GM23248 (cell line): ENCODE measurements around the gene PRR23E. TPM values are rescaled to one million over a fixed set of nuclear protein-coding genes. Genes with fewer than 3 reads are reported as not detected.
A peak's percentile ranks its signal among the peaks of the same experiment; 100 is the strongest.

Experiments
- DNase-seq: peaks from one replicate; pipeline ENCODE4 v3.0.0-alpha.2; 2015
- H2AFZ ChIP-seq: fragments of 200-600 bp; sonication (generic); 2 replicates; pipeline ENCODE4 v1.6.1; 2016; ENCODE audit warnings: antibody characterized with exemption
- H3F3A ChIP-seq: fragments of 200-600 bp; sonication (generic); 2 replicates; pipeline ENCODE4 v1.6.1; 2016; ENCODE audit warnings: mild to moderate bottlenecking, antibody characterized with exemption, mixed run types; ENCODE audit not compliant: insufficient read depth
- H3K27ac ChIP-seq: fragments of 200-600 bp; sonication (generic); 2 replicates; pipeline ENCODE4 v1.5.1; 2016; ENCODE audit warnings: mild to moderate bottlenecking
- H3K27me3 ChIP-seq: fragments of 200-600 bp; sonication (generic); replicated peaks from 2 replicates; pipeline ENCODE4 v1.6.1; 2016; ENCODE audit warnings: mild to moderate bottlenecking; ENCODE audit not compliant: insufficient read depth
- H3K36me3 ChIP-seq: fragments of 200-600 bp; sonication (generic); 2 replicates; pipeline ENCODE4 v1.6.1; 2016; ENCODE audit warnings: low read depth, mild to moderate bottlenecking
- H3K4me1 ChIP-seq: fragments of 200-600 bp; sonication (generic); 2 replicates; pipeline ENCODE4 v1.6.1; 2016; ENCODE audit warnings: mild to moderate bottlenecking; ENCODE audit not compliant: insufficient read depth
- H3K4me2 ChIP-seq: fragments of 200-600 bp; sonication (generic); one replicate; pipeline ENCODE4 v1.6.1; 2016; ENCODE audit warnings: mild to moderate bottlenecking; ENCODE audit not compliant: unreplicated experiment
- H3K4me3 ChIP-seq: fragments of 200-600 bp; sonication (generic); 2 replicates; pipeline ENCODE4 v1.5.1; 2016; ENCODE audit warnings: mild to moderate bottlenecking
- H3K79me2 ChIP-seq: fragments of 200-600 bp; sonication (generic); 2 replicates; pipeline ENCODE4 v1.6.1; 2016; ENCODE audit warnings: mild to moderate bottlenecking; ENCODE audit not compliant: insufficient read depth
- H3K9ac ChIP-seq: fragments of 200-600 bp; sonication (generic); 2 replicates; pipeline ENCODE4 v1.6.1; 2016; ENCODE audit warnings: mild to moderate bottlenecking
- H3K9me2 ChIP-seq: fragments of 200-600 bp; sonication (generic); 2 replicates; pipeline ENCODE4 v1.6.1; 2016; ENCODE audit warnings: mixed run types, mild to moderate bottlenecking, moderate library complexity; ENCODE audit not compliant: insufficient read depth
- H3K9me3 ChIP-seq: fragments of 200-600 bp; sonication (generic); one replicate; pipeline ENCODE4 v1.6.1; 2017; ENCODE audit warnings: low read depth
- H4K20me1 ChIP-seq: fragments of 200-600 bp; sonication (generic); 2 replicates; pipeline ENCODE4 v1.6.0; 2016; ENCODE audit not compliant: insufficient read depth
- EZH2 ChIP-seq: fragments of 200-600 bp; sonication (generic); IDR thresholded peaks from 2 replicates; pipeline ENCODE4 v1.6.1; 2018; ENCODE audit warnings: antibody characterized with exemption, mild to moderate bottlenecking; ENCODE audit not compliant: insufficient read depth, poor library complexity, severe bottlenecking
- EZH2phosphoT487 ChIP-seq: fragments of 200-600 bp; sonication (generic); IDR thresholded peaks from 2 replicates; pipeline ENCODE4 v1.6.1; 2018; ENCODE audit warnings: antibody characterized with exemption, moderate library complexity, mild to moderate bottlenecking, low read depth; ENCODE audit not compliant: insufficient read depth
- WGBS, 2 experiments: methylation state at CpG; one replicate each; pipeline ENCODE4 v1.1.6; 2015 to 2017; ENCODE audit warnings: low lambda C conversion rate in 2 of 2, low coverage in 1 of 2; ENCODE audit errors: missing lambda C conversion rate in 2 of 2; 5-methylcytosine and 5-hydroxymethylcytosine counted together
- in situ Hi-C: fragments of 300-500 bp; cut with MboI; formaldehyde crosslinking; loops from 2 replicates; pipeline ENCODE4 v1.15.0; 2020
- polyA plus RNA-seq: library from polyadenylated mRNA; unstranded; fragments of >200 nt; fragmentation: Nextera tagmentation; extraction: Ambion mirVana; gene quantifications from 2 replicates; pipeline ENCODE4 v1.2.1, GENCODE V29; 2016
- total RNA-seq: library from RNA; depleted of rRNA; stranded (reverse); fragments of >200 nt; shearing (Covaris generic); gene quantifications from 2 replicates; pipeline ENCODE4 v1.2.3, GENCODE V29; 2014

The PRR23E gene
- total and polyA plus RNA-seq, 2 experiments from 2014 or later, result not detected

DNA sequence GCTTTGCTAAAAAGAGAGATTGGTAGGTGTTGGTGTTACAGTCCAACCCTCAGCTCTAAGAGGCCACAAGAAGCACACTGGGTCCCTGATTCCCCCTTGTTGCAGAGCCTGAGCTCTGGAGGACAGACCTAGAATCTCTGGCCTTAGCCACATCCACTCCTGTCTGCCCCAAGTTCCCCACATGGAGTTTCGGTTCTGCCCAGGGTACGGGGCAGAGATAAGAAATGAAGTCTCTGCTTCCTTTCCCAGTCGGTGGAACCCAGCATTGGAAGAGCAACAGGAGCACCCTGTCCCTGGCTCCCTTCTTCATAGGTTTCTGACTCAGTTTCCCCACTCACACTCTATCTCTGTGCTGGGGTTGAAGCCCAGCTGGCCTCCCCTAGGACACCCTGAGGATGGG is 13.2 kb downstream of the PRR23E start:
- in situ Hi-C loops, result no loop called here

DNA sequence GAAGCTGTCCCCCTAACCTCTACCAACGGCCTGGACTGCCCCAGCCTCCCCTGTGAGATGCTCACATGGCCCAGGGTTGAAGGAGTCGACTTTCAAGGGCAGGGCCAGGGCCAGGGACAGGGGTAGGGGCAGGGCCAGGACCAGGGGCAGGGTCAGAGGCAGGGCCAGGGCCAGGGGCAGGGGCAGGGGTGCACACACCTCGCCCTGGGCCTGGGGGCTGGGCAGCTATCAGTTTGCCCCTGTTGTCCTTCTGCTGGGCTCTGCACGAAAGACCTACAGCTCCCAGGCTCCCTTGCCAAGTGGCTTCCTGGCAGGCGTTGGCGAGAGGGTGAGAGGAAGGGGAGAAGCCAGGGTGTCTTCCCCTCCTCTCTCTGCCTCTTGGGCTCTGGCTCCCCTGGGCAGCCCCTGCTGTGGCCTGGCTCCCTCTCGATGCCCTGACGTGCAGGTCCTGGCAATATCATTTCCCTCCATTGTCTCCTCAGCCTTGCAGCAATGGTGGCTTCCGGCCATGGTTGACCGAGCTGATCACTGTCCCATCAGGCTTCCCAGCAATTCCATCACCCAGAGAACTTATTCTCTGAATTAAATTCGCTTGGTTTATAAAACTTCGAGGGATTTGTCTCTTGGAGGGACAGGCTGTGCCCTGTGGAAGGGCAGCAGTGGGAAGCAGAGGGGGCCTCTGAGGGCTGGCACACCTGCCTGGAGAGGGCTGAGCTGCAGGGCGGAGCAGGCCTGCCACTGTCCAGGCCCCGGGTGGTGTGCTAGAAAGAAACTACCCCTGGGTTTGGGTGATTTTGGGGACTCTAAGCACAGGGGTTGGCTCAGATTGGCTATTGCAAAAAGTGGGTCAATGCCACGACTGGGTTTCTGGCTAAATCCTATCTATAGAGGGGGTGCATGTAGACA is 13.9 kb downstream of the PRR23E start:
- no peaks in the 10 kb centered on the region for H3K9me3 ChIP-seq

More for the DNA sequence above, 13.2 kb downstream of the PRR23E start:
- Histone ChIP-seq H3K4me3 (no peak overlapping the region), H3K4me1 (no peaks in the 10 kb centered on the region), H3K36me3 (no peaks in the 10 kb centered on the region), H3K27me3 (no peaks in the 10 kb centered on the region; the same call in none of the 2 replicates), H3K79me2 (no peaks in the 10 kb centered on the region), H3F3A (no peaks in the 10 kb centered on the region), H4K20me1 (no peaks in the 10 kb centered on the region), H3K9me2 (no peaks in the 10 kb centered on the region), H3K27ac (no peak overlapping the region), H3K9ac (no peak overlapping the region), H3K9me3 (no peaks in the 10 kb centered on the region), H2AFZ (no peak overlapping the region), H3K4me2 (no peak overlapping the region)
- no peak for DNase-seq
- TF ChIP-seq EZH2, result no peak
- TF ChIP-seq EZH2phosphoT487, result no peak
- 76 to 82% methylated on average over 3 of the region's 3 CpGs for WGBS, 2 experiments

DNA sequence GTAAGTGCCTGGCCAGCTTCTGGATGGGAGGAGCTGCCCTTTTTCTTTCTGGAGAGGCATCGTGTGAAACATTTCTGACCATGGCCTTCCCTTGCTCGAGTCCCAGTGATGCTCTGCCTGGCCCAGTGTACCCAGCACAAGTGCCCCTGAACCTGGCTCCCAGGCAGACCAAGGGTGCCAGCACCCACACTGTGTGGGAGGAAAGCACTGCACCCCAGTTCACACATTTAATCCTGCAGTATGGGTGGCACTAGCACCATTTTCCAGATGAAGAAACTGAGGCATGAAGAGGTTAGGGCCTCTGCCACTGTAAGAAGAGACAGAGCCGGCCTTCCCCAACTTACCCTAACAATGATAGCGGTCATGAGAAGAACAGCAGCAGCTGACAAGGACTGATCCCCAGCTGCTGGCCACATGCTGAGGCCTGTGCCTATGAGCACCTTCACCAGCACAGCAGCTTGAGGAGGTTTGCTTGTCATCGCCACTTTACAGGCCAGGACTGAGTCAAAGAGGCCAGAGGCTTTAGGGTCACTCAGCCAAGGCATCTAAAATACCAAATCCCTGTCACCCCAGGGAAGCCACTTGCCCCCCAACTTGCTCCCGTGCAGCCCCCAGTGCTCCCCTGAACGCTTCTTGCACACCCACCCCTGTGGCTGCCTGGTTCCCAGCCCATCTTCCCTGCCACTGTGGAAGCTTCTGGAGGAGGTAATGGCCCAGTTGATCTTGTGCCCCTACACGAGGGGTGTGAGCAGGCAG is 15.0 kb downstream of the PRR23E start:
- in situ Hi-C loops, result no loop called here
- 69 to 70% methylated on average over 8 of the region's 8 CpGs for WGBS, 2 experiments
- TF ChIP-seq EZH2, result no peak
- TF ChIP-seq EZH2phosphoT487, result no peak

More for the DNA sequence above, 13.9 kb downstream of the PRR23E start:
- Histone ChIP-seq H4K20me1 (no peaks in the 10 kb centered on the region), H3K79me2 (no peaks in the 10 kb centered on the region), H3K4me1 (no peaks in the 10 kb centered on the region), H3K27me3 (no peaks in the 10 kb centered on the region; the same call in none of the 2 replicates), H3K4me3 (no peak overlapping the region), H3F3A (no peaks in the 10 kb centered on the region), H3K27ac (no peak overlapping the region), H3K4me2 (no peak overlapping the region), H2AFZ (no peak overlapping the region), H3K9ac (no peak overlapping the region), H3K9me2 (no peaks in the 10 kb centered on the region), H3K36me3 (no peaks in the 10 kb centered on the region)
- DNase-seq, result no peak
- in situ Hi-C loops, result no loop called here
- WGBS, 2 experiments, result 50 to 53% methylated on average over 12 to 15 of the region's 15 CpGs
- TF ChIP-seq EZH2phosphoT487, result no peak
- no peak for TF ChIP-seq EZH2

DNA sequence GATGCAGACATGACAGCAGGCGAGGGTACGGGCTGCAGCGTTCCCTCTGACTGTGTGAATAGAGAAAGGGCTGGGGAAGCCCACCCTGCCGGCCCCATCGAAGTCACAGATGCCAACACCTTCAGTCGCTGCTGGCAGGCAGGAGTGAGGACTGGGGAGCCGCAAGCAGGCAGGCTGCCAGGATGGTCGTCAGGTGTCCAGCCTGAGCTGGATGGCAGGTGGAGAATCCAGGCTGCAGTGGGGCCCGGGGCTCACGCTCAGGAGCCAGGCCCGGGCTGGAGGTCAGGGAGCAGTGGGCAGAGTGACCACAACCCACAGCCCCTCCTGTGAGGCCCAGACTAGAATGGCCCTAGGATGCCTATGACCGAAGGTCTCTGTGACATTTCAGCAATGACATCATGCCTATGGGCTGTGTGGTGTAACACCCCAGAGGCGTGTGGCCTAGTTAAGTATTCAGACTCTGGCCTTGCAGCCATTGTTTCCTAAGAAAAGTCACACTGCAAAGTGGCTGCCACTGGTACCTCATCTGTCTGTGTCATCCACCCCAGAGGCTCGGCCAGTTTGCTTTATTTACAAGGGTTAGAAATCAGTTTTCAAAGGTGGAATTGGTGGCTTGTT is 15.7 kb downstream of the PRR23E start:
- Histone ChIP-seq H2AFZ (no peak overlapping the region), H3K27me3 (no peaks in the 10 kb centered on the region; the same call in none of the 2 replicates), H3K27ac (no peak overlapping the region), H3K4me3 (no peak overlapping the region), H3K4me1 (no peaks in the 10 kb centered on the region), H3K9me2 (no peaks in the 10 kb centered on the region), H3K4me2 (no peak overlapping the region), H3K9ac (no peak overlapping the region), H3F3A (no peaks in the 10 kb centered on the region), H3K9me3 (no peaks in the 10 kb centered on the region), H4K20me1 (no peaks in the 10 kb centered on the region), H3K79me2 (no peaks in the 10 kb centered on the region), H3K36me3 (no peaks in the 10 kb centered on the region)
- peak; percentile 13 for DNase-seq
- TF ChIP-seq EZH2phosphoT487 (no peak), EZH2 (no peak)
- WGBS, 2 experiments, result 75 to 80% methylated on average over 13 to 14 of the region's 14 CpGs
- in situ Hi-C loops, result no loop called here

More for the DNA sequence above, 15.0 kb downstream of the PRR23E start:
- no peaks in the 10 kb centered on the region for H3K4me1 ChIP-seq
- H3K4me3 ChIP-seq, result no peak overlapping the region
- no peak overlapping the region for H3K9ac ChIP-seq
- H4K20me1 ChIP-seq, result no peaks in the 10 kb centered on the region
- no peak overlapping the region for H3K4me2 ChIP-seq
- no peaks in the 10 kb centered on the region for H3K9me3 ChIP-seq
- no peaks in the 10 kb centered on the region for H3F3A ChIP-seq
- H2AFZ ChIP-seq, result no peak overlapping the region
- H3K9me2 ChIP-seq, result no peaks in the 10 kb centered on the region
- no peaks in the 10 kb centered on the region; the same call in none of the 2 replicates for H3K27me3 ChIP-seq
- no peak overlapping the region for H3K27ac ChIP-seq
- DNase-seq, result no peak
- H3K79me2 ChIP-seq, result no peaks in the 10 kb centered on the region
- no peaks in the 10 kb centered on the region for H3K36me3 ChIP-seq
